Thoracic aorta (tissue), 2 donors: Measurements from ENCODE around the gene AMMECR1. TPM values are rescaled to one million over a fixed set of nuclear protein-coding genes. Genes with fewer than 3 reads are reported as not detected.

ENCODE experiments used
- ATAC-seq: fragments of 150-250 bp; one replicate; pipeline ENCODE4 v1.8.0; 2017; ENCODE audit warnings: low read depth; ENCODE audit not compliant: insufficient number of reproducible peaks, low FRiP score
- DNase-seq: peaks from one replicate; pipeline ENCODE4 v3.0.0-alpha.2; 2020; ENCODE audit warnings: low spot score
- H3K27ac ChIP-seq, 2 donors: fragments of 200-600 bp; sonication (generic); 1 replicate in 1 of 2; 2 replicates in 1 of 2; pipeline ENCODE4 v1.5.1; 2016; ENCODE audit warnings: mild to moderate bottlenecking in 2 of 2, moderate library complexity in 2 of 2
- H3K27me3 ChIP-seq: fragments of 200-600 bp; sonication (generic); replicated peaks from 2 replicates; pipeline ENCODE4 v1.6.0; 2016; ENCODE audit warnings: mild to moderate bottlenecking; ENCODE audit not compliant: insufficient read depth
- H3K36me3 ChIP-seq: fragments of 200-600 bp; sonication (generic); one replicate; pipeline ENCODE4 v1.5.1; 2016
- H3K4me1 ChIP-seq, 2 donors: fragments of 200-600 bp; sonication (generic); 1 replicate in 1 of 2; 2 replicates in 1 of 2; pipeline versions ENCODE4 v1.5.1 to v1.6.0; 2016; ENCODE audit warnings: low read depth in 2 of 2, mild to moderate bottlenecking in 1 of 2; ENCODE audit not compliant: control insufficient read depth in 1 of 2
- H3K4me3 ChIP-seq: fragments of 200-600 bp; sonication (generic); 2 replicates; pipeline ENCODE4 v1.5.1; 2016; ENCODE audit warnings: mild to moderate bottlenecking
- H3K9me3 ChIP-seq: fragments of 200-600 bp; sonication (generic); 2 replicates; pipeline ENCODE4 v1.5.1; 2016
- CTCF ChIP-seq: fragments of 200-600 bp; sonication (generic); IDR thresholded peaks from one replicate; pipeline ENCODE4 v1.5.1; 2019; ENCODE audit warnings: antibody characterized with exemption
- total RNA-seq, 2 donors: library from RNA; depleted of rRNA; stranded (reverse); fragments of >200 nt; gene quantifications; one replicate each; pipeline versions ENCODE4 v1.1.0 to v1.2.3, GENCODE V29; 2016

AMMECR1 gene
- total RNA-seq, 2 donors from 2014 or later = 3.0 to 8.5 TPM

- Histone ChIP-seq H3K27ac (no peak overlapping the region), H3K27me3 (no peaks in the 10 kb centered on the region), H3K9me3 (no peaks in the 10 kb centered on the region), H3K4me3 (no peak overlapping the region), H3K4me1 (no peaks in the 10 kb centered on the region), H3K36me3 (no peaks in the 10 kb centered on the region)
- DNase-seq (no peak), ATAC-seq (no peak)
- TF ChIP-seq CTCF = no peak
These were observed 8.8 kb upstream of the AMMECR1 start for GRCh38 chrX:110326712-110327111.

- Histone ChIP-seq H3K36me3 (no peaks in the 10 kb centered on the region), H3K27ac (no peak overlapping the region), H3K4me3 (no peak overlapping the region), H3K9me3 (no peaks in the 10 kb centered on the region), H3K4me1 (no peaks in the 10 kb centered on the region), H3K27me3 (no peaks in the 10 kb centered on the region)
- ATAC-seq (no peak), DNase-seq (no peak)
- no peak for TF ChIP-seq CTCF
These were observed 4.7 kb upstream of the AMMECR1 start for GRCh38 chrX:110322603-110323002.

- no peak for ATAC-seq
- no peaks in the 10 kb centered on the region for H3K27me3 ChIP-seq
- DNase-seq = no peak
- H3K9me3 ChIP-seq = no peaks in the 10 kb centered on the region
- H3K4me1 ChIP-seq = no peaks in the 10 kb centered on the region
- no peak overlapping the region for H3K4me3 ChIP-seq
- no peak overlapping the region for H3K27ac ChIP-seq
- TF ChIP-seq CTCF = no peak
- H3K36me3 ChIP-seq = no peaks in the 10 kb centered on the region
These were observed 3.8 kb upstream of the AMMECR1 start for GRCh38 chrX:110321670-110322069.

GRCh38 chrX:110321081-110321480 is 3.2 kb upstream of the AMMECR1 start:
- no peak for TF ChIP-seq CTCF
- ATAC-seq (no peak), DNase-seq (no peak)
- Histone ChIP-seq H3K27me3 (no peaks in the 10 kb centered on the region), H3K4me1 (no peaks in the 10 kb centered on the region), H3K4me3 (no peak overlapping the region), H3K9me3 (no peaks in the 10 kb centered on the region), H3K27ac (no peak overlapping the region), H3K36me3 (no peaks in the 10 kb centered on the region)

GRCh38 chrX:110320381-110320987 is 2.6 kb upstream of the AMMECR1 start:
- DNase-seq (no peak), ATAC-seq (no peak)
- H3K9me3 ChIP-seq = no peaks in the 10 kb centered on the region
- no peaks in the 10 kb centered on the region for H3K36me3 ChIP-seq
- no peak for TF ChIP-seq CTCF
- no peak overlapping the region for H3K4me3 ChIP-seq
- no peak overlapping the region for H3K27ac ChIP-seq
- H3K27me3 ChIP-seq = no peaks in the 10 kb centered on the region
- H3K4me1 ChIP-seq = no peaks in the 10 kb centered on the region
